Progenitor cell of endocrine pancreas (in vitro differentiated cells): ENCODE data around the gene DIAPH2. TPM values are rescaled to one million over a fixed set of nuclear protein-coding genes. Genes with fewer than 3 reads are reported as not detected.

Experiments used
- DNase-seq: peaks from one replicate; pipeline ENCODE4 v3.0.0; 2021; ENCODE audit warnings: low spot score; ENCODE audit not compliant: unreplicated experiment
- H3K27ac Mint-ChIP-seq: 2 replicates; pipeline ENCODE4 v1.8.0; 2021; ENCODE audit warnings: mild to moderate bottlenecking, moderate library complexity, mixed read lengths
- H3K27me3 Mint-ChIP-seq: 2 replicates; pipeline ENCODE4 v1.8.0; 2021; ENCODE audit warnings: mixed read lengths
- H3K36me3 Mint-ChIP-seq: 2 replicates; pipeline ENCODE4 v1.8.0; 2022; ENCODE audit warnings: mixed read lengths; ENCODE audit not compliant: insufficient read depth
- H3K4me1 Mint-ChIP-seq: 2 replicates; pipeline ENCODE4 v1.8.0; 2021; ENCODE audit warnings: low read depth, mixed read lengths
- H3K4me3 Mint-ChIP-seq: 2 replicates; pipeline ENCODE4 v1.8.0; 2021; ENCODE audit warnings: low read depth, mild to moderate bottlenecking, moderate library complexity, mixed read lengths
- H3K9me3 Mint-ChIP-seq: 2 replicates; pipeline ENCODE4 v1.8.0; 2021; ENCODE audit warnings: low read depth, mixed read lengths
- CTCF ChIP-seq: fragments of 200-600 bp; sonication (generic); IDR thresholded peaks from one replicate; pipeline ENCODE4 v1.5.0; 2021; ENCODE audit warnings: antibody characterized with exemption, mild to moderate bottlenecking; ENCODE audit not compliant: unreplicated experiment
- total RNA-seq: library from RNA; stranded (reverse); gene quantifications from 2 replicates; pipeline ENCODE4 v1.2.1, GENCODE V29; 2021

The DIAPH2 gene
- total RNA-seq, 1 donor from 2014 or later: 29.7 TPM

DNA sequence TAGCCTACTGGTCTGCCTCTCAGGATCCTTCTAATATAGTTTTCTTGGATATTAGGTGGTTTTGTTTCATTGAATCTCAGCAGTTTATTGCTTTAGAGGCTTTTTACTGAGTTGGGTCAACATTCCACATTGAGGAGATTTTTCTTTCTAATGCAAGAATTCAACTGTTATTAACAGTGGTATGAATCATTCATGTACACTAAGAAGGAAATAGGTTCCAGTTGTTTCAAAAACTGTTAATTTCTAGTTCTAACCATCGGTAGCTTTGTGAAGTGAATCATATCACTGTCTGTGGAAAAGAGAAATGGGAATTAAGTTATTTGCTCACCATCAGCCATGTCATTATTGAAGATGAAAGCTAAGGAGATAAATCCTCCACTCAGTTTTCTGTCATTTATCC lies 530.5 kb downstream of the DIAPH2 start:
- TF ChIP-seq CTCF: no peak
- H3K4me3 Mint-ChIP-seq: no peak overlapping the region

GRCh38 chrX:97224148-97224547 lies 539.5 kb downstream of the DIAPH2 start:
- Mint-ChIP-seq H3K4me3 (no peak overlapping the region), H3K27me3 (no peaks in the 10 kb centered on the region), H3K27ac (no peak overlapping the region), H3K9me3 (no peaks in the 10 kb centered on the region), H3K36me3 (no peaks in the 10 kb centered on the region), H3K4me1 (peaks cover 10% of the 10 kb centered on the region)
- no peak for DNase-seq
- no peak for TF ChIP-seq CTCF

More for the DNA sequence above, 530.5 kb downstream of the DIAPH2 start:
- Mint-ChIP-seq H3K27ac (no peak overlapping the region), H3K4me1 (peaks cover 2% of the 10 kb centered on the region), H3K9me3 (no peaks in the 10 kb centered on the region), H3K36me3 (no peaks in the 10 kb centered on the region), H3K27me3 (no peaks in the 10 kb centered on the region)
- DNase-seq: no peak

DNA sequence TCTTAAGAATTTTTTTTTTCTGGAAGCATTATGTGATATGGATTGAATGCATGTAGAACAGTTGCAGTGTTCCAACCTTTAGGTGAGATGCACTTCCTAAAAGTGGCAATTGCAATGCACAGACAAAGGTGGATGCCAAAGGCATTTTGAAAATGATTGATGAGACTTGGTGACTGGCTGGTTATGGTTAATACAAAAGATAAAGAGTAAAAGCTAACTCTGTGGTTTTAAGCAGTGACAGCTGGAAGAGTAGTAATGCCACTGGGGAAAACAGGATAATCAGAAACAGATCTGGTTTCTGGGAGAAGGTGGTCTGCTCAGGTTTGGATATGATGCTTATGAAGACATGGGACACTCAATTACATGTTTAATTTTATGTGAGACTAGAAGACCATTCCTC lies 544.7 kb downstream of the DIAPH2 start:
- no peaks in the 10 kb centered on the region for H3K9me3 Mint-ChIP-seq
- no peak for TF ChIP-seq CTCF

DNA sequence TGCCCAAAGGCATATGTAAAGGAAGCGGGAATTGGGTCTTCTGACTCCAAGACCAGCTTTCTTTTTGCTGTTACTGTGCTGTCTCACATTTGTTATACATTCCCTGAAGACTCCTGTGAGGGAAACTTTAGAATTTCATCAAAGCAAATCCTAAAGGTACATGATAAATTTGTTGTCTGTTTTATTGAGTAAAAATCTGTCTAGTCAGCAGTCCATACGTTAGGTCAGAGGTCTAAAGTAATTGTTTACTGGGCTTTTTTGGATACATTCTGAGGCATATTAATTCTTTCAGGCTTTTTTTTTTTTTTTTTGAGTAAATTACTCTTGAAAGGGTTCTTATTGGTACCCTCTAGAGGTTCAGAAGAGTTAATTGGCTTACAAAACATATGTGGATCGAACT lies 546.3 kb downstream of the DIAPH2 start:
- Mint-ChIP-seq H3K27ac (no peak overlapping the region), H3K4me1 (no peaks in the 10 kb centered on the region), H3K4me3 (no peak overlapping the region), H3K27me3 (no peaks in the 10 kb centered on the region), H3K36me3 (peaks cover 1% of the 10 kb centered on the region), H3K9me3 (no peaks in the 10 kb centered on the region)
- no peak for DNase-seq
- TF ChIP-seq CTCF: no peak

More for the DNA sequence above, 544.7 kb downstream of the DIAPH2 start:
- no peak overlapping the region for H3K4me3 Mint-ChIP-seq
- H3K27me3 Mint-ChIP-seq: no peaks in the 10 kb centered on the region
- peaks cover 1% of the 10 kb centered on the region for H3K36me3 Mint-ChIP-seq
- DNase-seq: no peak
- H3K4me1 Mint-ChIP-seq: peaks cover 5% of the 10 kb centered on the region
- H3K27ac Mint-ChIP-seq: no peak overlapping the region

DNA sequence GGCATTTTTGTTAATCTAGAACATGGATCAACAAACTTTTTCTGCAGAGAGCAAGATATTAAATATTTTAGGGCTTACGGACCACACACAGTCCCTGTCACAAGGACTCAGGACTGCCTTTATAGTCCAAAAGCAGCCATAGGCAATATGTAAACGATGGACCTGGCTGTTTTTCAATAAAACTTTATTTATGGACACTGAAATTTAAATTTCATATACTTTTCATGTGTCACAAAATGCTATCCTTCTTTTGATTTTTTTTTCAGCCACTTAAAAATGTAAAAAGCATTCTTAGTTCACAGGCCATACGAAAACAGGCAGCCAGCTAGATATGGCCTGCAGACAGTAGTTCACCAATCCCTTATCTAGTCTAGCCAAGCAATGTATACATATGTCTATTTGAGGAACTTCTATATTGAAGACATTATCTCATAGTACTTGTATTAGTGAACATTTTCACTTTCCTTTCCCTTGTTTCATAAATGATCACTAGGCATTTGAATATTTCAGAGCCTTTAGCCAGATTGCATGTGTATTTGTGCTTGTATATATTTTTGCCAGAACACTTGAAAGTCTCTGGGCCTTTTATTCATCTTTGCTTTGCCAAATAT lies 549.9 kb downstream of the DIAPH2 start:
- H3K27me3 Mint-ChIP-seq: no peaks in the 10 kb centered on the region
- DNase-seq: no peak
- H3K4me3 Mint-ChIP-seq: no peak overlapping the region
- H3K36me3 Mint-ChIP-seq: peaks cover 1% of the 10 kb centered on the region
- no peak for TF ChIP-seq CTCF
- no peaks in the 10 kb centered on the region for H3K9me3 Mint-ChIP-seq
- no peak overlapping the region for H3K27ac Mint-ChIP-seq
- H3K4me1 Mint-ChIP-seq: peaks cover 2% of the 10 kb centered on the region
